GM21619 (cell line): Measurements from ENCODE around the gene UBE2J1.

ENCODE experiments used
- ATAC-seq: cut with Tn5 transposase; IDR thresholded peaks from one replicate; pipeline ENCODE4 v1.9.1; 2021; ENCODE audit not compliant: unreplicated experiment

The UBE2J1 gene

GRCh38 chr6:89291256-89291819 lies 61.2 kb downstream of the UBE2J1 start:
- ATAC-seq, result no peak

DNA sequence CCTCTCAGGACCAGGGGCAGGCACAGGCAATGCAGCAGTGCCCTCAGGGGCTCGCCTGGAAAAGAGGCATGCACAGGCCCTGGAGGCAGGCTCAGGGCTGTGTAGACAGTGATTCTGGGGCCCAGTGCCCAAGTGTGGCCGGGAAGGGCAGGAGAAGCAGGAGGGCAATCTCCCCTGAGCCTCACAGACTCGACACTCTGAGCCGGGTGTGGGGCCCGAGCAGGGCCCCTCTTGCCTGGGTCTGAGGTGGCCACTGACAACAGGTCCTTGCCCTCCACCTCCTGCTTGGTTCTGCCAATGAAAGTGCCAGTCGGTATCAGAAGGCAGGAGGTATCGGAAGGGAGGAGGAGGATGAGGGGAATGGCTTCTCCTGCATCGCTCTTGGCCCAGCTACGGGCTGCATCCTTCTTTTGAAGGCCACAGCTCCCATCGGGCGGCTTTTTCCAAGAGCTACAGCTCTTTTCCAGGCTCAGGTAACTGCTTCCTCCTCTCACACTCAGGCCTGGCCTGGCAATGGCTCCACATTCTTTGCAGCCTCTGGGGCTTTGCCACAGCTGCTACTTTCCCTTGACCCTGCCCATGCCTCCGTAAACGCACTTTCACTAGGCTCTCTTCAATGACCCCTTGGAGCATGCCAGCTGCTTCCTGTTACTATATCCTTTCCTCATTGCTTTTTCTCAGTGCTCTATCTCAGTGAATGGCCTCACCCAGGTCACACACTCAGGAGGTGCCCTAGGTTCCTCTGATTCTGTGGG lies 61.9 kb downstream of the UBE2J1 start:
- no peak for ATAC-seq

- ATAC-seq, result no peak
Observed at GRCh38 chr6:89289710-89290109, 62.8 kb downstream of the UBE2J1 start.

- no peak for ATAC-seq
Observed at GRCh38 chr6:89287351-89288028, 65.0 kb downstream of the UBE2J1 start.

GRCh38 chr6:89286516-89286915 lies 66.0 kb downstream of the UBE2J1 start:
- no peak for ATAC-seq

- no peak for ATAC-seq
Observed at GRCh38 chr6:89284963-89285735, 67.4 kb downstream of the UBE2J1 start.

DNA sequence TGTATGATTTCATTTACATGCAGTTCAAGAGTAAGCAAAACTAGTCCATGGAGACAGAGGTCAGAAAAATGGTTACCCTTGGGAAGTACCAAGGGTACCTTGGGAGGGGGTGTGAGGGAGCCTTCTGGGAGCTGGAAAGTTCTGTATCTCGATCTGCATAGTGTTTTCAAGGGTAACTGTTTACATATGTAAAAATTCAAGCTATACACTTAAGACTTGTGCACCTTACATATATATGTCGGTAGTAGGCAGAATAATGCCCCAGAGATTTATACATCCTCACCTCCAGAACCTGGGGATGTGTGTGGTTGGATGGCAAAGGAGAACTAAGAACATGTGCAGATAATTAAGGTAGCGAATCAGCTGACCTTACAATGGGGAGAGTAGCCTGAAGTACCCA lies 68.4 kb downstream of the UBE2J1 start:
- no peak for ATAC-seq

- no peak for ATAC-seq
Observed at GRCh38 chr6:89282749-89283148, 69.8 kb downstream of the UBE2J1 start.

- ATAC-seq, result peak; percentile 99
Observed at GRCh38 chr6:89281779-89282246, 70.7 kb downstream of the UBE2J1 start.

- ATAC-seq, result no peak
Observed at GRCh38 chr6:89278956-89279355, 73.6 kb downstream of the UBE2J1 start.
